Activated CD4-positive, alpha-beta T cell treated with anti-CD3 and anti-CD28 coated beads, Interleukin-2, amount 10 ng/mL, durations not matched to agents 7 days and 5 days (primary cell): ENCODE results near the gene ABCG1. TPM values are rescaled to one million over a fixed set of nuclear protein-coding genes. Genes with fewer than 3 reads are reported as not detected.
A peak's percentile ranks its signal among the peaks of the same experiment; 100 is the strongest.

ENCODE experiments used
- CTCF ChIA-PET: fragments of 350-600 bp; sonication (Branson Sonifier 250); formaldehyde crosslinking; loops from one replicate; lab custom pipeline; 2021; ENCODE audit warnings: antibody characterized with exemption; lab: Charles Lee
- POLR2A ChIA-PET: fragments of 350-600 bp; sonication (Branson Sonifier 250); formaldehyde crosslinking; loops from one replicate; lab custom pipeline; 2021; ENCODE audit warnings: antibody characterized with exemption; lab: Charles Lee
- DNase-seq: peaks from one replicate; pipeline ENCODE4 v3.0.0-alpha.2; 2020
- H3K27ac Mint-ChIP-seq: one replicate; pipeline ENCODE4 v1.8.0; 2021; ENCODE audit warnings: mild to moderate bottlenecking, moderate library complexity, mixed read lengths
- H3K27me3 Mint-ChIP-seq: one replicate; pipeline ENCODE4 v1.8.0; 2021; ENCODE audit warnings: mixed read lengths
- H3K36me3 Mint-ChIP-seq: one replicate; pipeline ENCODE4 v1.8.0; 2021; ENCODE audit warnings: low read depth, mixed read lengths
- H3K4me1 Mint-ChIP-seq: one replicate; pipeline ENCODE4 v1.8.0; 2021; ENCODE audit warnings: mixed read lengths
- H3K4me3 Mint-ChIP-seq: one replicate; pipeline ENCODE4 v1.8.0; 2021; ENCODE audit warnings: mild to moderate bottlenecking, moderate library complexity, mixed read lengths
- H3K9me3 Mint-ChIP-seq: one replicate; pipeline ENCODE4 v1.8.0; 2021; ENCODE audit warnings: mixed read lengths
- total RNA-seq, 2 experiments: library from RNA; stranded (reverse); gene quantifications; one replicate each; pipeline ENCODE4 v1.2.3, GENCODE V29; 2021

Gene ABCG1
- total RNA-seq, 2 experiments from 2014 or later: 10.2 to 12.3 TPM

DNA sequence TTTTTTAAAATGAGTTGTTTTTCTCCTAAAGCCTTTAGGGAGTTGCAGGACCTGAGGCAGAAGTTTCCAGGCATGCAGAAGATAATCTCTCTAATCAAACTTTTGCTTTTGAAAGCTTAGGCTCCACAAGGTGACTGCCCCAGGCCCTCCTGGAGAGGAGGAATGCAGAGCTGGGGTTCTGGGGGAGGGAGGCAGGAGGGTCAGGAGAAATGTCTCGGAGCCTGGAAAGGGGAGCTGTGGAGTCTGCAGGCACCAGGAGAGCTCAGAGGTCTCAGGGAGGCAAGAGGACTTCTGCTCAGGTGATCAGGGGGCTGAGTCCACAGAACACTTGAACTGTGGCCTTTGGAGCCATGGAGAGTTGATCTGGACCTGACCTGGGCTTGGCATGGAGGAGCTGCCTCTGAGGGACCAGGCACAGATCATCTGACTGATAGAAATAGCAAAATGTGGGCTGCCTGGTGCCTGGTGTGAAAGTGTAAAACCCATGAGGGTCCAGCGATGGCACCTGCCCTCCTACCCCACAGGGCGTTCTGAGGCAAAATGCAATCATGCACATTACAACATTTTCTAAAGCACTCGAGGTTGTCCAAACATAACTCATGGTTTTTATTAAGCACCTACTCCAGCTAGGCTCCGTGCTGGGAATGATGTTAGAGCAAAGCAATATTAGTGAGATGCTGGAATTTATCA lies 10.0 kb upstream of the ABCG1 start:
- peaks cover 2% of the 10 kb centered on the region for H3K36me3 Mint-ChIP-seq
- peaks cover 2% of the 10 kb centered on the region for H3K4me1 Mint-ChIP-seq
- DNase-seq: no peak
- peaks cover 10% of the 10 kb centered on the region for H3K27me3 Mint-ChIP-seq
- H3K9me3 Mint-ChIP-seq: no peaks in the 10 kb centered on the region
- no peak overlapping the region for H3K27ac Mint-ChIP-seq
- H3K4me3 Mint-ChIP-seq: no peak overlapping the region
- ChIA-PET CTCF (no interaction called here), POLR2A (interaction anchor here (0.8 kb wide), 1 partner anchor 19 kb away, joined by 3 read pairs; no protein-coding TSS in a partner anchor)

DNA sequence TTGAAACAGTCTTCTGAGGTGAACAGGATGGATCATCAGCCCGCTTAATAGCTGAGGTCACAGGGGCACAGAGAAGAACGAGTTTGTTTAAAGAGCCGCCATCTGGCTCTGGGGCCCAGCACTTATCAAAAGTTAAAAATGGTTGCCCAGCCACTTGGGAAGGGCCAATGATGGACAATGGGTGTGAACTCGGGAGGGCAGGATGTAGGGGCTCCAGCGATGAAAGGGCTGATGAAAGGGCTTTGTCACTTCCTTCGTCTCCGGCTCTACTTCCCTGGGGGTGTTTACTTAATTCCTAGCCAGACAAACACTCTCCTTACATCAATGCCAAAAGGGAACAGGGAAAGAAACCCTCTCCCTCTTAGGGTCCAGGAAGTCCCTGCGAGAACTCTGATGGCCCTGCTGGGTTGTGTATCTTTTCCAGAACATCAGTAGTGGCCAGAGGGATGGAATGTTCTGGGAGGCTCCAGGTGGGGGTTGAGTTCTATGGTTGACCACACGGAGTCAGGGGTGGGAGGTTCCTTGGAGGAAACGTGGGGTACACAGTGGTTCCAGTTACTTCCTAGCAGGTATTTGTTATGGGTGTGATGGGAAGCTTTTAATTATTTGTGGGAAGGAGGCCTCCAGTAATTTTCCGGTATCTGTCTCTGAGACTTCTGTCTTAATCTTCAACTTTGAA lies 9.0 kb upstream of the ABCG1 start:
- CTCF ChIA-PET: no interaction called here
- Mint-ChIP-seq H3K4me1 (peaks cover 2% of the 10 kb centered on the region), H3K27me3 (peaks cover 10% of the 10 kb centered on the region), H3K9me3 (no peaks in the 10 kb centered on the region), H3K4me3 (no peak overlapping the region), H3K27ac (no peak overlapping the region), H3K36me3 (peaks cover 2% of the 10 kb centered on the region)
- POLR2A ChIA-PET: no interaction called here
- no peak for DNase-seq

DNA sequence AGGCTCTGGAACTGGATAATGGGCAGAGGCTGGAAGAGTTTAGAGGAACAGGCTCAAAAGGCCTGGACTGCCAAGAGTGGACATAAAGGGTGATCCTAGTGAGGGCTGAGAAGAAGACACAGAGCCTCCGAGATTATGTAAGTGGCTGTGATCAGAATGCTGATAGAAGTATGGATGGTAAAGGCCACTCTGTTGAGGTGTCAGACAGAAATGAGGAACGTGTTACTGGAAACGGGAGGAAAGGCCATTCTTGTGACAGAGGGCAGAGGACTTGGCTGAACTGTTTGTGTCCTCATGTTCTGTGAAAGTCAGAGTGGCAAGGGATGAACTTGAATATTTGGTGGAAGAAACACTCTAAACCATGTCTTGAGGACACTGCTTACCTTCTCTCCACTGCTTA lies 6.7 kb upstream of the ABCG1 start:
- Mint-ChIP-seq H3K9me3 (peaks cover 12% of the 10 kb centered on the region), H3K4me3 (no peak overlapping the region), H3K36me3 (peaks cover 6% of the 10 kb centered on the region), H3K27me3 (peaks cover 5% of the 10 kb centered on the region), H3K4me1 (no peaks in the 10 kb centered on the region), H3K27ac (no peak overlapping the region)
- no peak for DNase-seq
- CTCF ChIA-PET: no interaction called here
- POLR2A ChIA-PET: no interaction called here

DNA sequence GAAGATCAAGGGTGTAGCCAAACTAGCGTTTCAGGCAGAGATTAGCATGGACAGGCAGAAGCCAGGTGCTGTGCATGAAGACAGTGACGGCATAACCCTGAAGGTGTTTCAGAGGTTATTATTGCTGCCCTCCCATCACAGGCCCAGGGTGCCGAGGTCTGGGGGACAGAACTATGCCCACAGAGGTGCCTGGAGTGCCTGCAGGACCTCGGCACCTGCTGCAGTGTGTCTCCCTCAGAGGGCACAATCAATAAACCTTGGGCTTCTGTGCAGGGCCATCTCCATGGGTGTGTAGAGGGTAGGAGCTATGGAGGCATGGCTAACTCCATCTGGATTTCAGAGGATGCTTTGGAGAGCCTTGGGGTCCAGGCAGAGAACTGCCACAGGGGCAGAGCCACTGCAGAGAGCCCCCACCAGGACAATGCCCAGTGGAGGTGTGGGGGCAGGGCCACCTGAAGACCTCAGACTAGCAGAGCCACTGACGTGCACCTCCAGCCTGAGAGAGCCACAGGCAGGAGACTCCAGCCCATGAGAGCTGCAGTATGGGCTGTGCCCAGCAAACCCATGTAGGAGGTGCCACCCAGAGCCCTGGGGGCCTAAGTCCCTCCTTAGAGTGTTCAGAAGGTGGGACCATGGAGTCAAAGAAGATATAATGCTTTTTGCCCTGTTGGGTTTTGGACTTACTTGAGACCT lies 5.7 kb upstream of the ABCG1 start:
- Mint-ChIP-seq H3K36me3 (peaks cover 8% of the 10 kb centered on the region), H3K27me3 (peaks cover 4% of the 10 kb centered on the region), H3K9me3 (peaks cover 14% of the 10 kb centered on the region), H3K4me3 (no peak overlapping the region), H3K4me1 (no peaks in the 10 kb centered on the region), H3K27ac (no peak overlapping the region)
- CTCF ChIA-PET: no interaction called here
- POLR2A ChIA-PET: no interaction called here
- DNase-seq: no peak

DNA sequence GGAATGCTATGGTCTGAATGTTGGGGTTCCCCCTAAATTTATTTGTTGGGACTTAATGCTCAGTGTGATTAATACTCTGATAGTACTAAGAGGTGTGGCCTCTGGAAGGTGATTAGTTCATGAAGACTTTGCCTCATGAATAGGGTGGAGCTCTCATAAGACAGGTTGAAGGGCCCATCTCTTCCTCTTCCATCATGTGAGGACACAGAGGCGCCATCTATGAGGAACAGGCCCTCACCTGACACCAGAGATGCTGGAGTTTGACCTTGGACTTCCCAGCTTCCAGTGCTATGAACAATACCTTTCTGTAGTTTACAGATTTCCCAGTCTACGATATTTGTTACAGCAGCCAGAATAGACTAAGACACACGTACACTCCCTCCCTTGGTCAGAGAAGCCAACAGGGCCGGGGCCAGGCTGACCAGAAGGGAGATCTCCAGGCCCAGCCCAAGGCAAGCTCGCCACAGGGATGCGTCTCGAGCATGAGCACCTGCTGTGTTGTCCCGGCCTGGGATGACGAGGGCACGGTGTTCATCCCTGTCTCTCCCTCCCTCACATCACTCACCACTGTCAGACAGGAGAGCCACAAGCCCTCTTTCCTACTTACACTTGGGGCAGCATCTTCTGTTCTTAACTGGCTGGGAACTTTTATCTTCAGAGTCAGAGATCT lies 4.7 kb upstream of the ABCG1 start:
- Mint-ChIP-seq H3K27me3 (peaks cover 4% of the 10 kb centered on the region), H3K9me3 (peaks cover 14% of the 10 kb centered on the region), H3K4me1 (no peaks in the 10 kb centered on the region), H3K36me3 (peaks cover 8% of the 10 kb centered on the region), H3K4me3 (no peak overlapping the region), H3K27ac (no peak overlapping the region)
- no peak for DNase-seq
- CTCF ChIA-PET: no interaction called here
- POLR2A ChIA-PET: no interaction called here

DNA sequence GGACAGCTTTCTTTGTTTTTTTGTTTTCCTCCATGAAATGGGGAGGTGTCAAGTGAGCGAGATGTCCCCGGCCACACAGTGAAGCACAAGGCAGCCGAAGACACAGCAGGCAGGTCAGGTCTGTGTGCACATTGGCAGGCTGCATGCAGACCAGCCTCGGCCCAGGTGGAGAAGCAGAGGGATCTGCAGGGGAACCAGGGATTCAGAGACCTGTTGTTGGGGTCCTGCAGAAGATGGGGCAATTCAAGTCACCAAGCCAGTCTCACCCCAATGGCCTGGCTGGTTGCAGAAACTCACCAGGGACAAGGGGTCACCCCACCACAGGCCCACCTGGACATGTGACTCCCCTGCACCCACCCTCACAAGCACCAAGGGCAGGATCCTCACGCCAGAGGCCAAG lies 4.0 kb upstream of the ABCG1 start:
- POLR2A ChIA-PET: no interaction called here
- CTCF ChIA-PET: no interaction called here
- peaks cover 4% of the 10 kb centered on the region for H3K27me3 Mint-ChIP-seq

DNA sequence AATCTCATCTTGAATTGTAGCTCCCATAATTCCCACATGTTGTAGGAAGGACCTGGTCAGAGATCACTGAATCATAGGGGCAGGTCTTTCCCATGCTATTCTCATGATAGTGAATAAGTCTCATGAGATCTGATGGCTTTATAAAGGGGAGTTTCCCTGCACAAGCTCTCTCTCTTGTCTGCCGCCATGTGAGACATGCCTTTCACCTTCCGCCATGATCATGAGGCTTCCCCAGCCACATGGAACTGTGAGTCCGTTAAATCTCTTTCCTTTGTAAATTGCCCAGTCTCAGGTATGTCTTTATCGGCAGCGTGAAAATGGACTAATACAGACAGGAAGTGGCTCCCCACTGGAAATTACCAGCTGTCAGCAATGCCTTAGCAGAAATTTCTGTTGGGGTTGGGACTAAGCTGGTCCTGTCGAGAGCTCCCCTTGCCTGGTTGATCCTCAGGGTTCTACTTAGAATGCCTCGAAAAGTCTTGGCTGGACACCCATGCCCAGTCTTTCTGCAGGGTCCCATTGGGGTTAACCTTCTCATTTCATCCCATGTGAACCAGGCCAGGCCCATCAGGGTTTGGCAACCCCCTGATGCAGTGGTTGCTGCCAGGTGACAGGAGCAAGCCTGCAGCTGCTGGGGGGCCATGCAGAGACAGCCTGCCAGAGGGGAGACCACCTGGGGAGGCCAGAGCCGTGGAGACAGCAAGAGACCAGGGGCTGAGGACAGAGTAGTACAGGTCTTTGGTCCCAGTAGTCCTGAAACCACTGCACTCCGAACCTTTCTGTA lies 2.8 kb upstream of the ABCG1 start:
- H3K27ac Mint-ChIP-seq: no peak overlapping the region
- ChIA-PET CTCF (interaction anchor here (1.1 kb wide), 1 partner anchor 17 kb away, joined by 4 read pairs; no protein-coding TSS in a partner anchor), POLR2A (no interaction called here)
- H3K4me1 Mint-ChIP-seq: peaks cover 9% of the 10 kb centered on the region
- H3K27me3 Mint-ChIP-seq: no peaks in the 10 kb centered on the region
- no peak for DNase-seq
- H3K36me3 Mint-ChIP-seq: peaks cover 8% of the 10 kb centered on the region
- H3K9me3 Mint-ChIP-seq: peaks cover 14% of the 10 kb centered on the region
- H3K4me3 Mint-ChIP-seq: no peak overlapping the region

More for the DNA sequence above, 4.0 kb upstream of the ABCG1 start:
- Mint-ChIP-seq H3K4me3 (no peak overlapping the region), H3K4me1 (peaks cover under 1% of the 10 kb centered on the region), H3K9me3 (peaks cover 14% of the 10 kb centered on the region), H3K36me3 (peaks cover 8% of the 10 kb centered on the region), H3K27ac (no peak overlapping the region)
- DNase-seq: no peak

DNA sequence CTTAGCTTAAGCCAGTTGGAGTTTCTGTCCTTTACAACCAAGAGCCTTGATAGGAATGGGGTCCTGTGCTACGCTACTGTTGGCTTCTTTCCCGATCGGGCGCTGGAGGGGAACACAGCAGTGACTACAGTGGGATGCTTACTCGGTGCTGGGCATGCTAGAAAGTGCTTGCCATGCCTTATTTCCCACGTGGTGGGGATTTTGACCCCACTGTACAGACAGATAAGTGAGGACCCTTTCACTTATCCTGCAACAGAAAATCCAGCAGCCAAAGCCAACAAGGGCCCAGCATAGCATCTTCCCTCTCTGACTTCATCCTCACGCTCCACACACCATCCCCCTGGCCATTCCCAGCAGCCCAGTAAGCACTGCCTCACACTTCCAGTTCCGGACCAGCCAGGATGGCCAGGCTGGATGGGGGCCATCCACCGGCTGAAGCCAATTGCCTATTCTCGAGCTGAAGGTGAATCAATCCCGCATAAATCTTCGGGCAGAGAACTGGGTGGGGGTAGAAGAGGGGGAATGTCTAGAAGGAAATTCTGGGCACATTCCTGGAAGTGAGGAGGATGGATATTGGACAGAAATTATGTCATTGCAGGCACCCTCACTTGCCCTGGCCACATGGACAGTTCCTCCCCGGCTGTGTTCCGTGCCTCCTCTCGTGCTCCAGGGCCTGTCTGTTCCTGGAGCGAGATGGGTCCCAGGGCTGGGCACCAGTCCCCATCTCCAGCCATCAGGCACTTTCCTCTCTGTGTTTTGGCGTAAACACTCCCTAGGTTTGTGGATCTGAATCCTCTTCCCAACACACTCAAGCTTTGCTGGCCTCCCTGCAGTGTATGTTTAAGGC lies 2.0 kb upstream of the ABCG1 start:
- H3K4me1 Mint-ChIP-seq: peaks cover 17% of the 10 kb centered on the region
- H3K36me3 Mint-ChIP-seq: peaks cover 8% of the 10 kb centered on the region
- ChIA-PET POLR2A (no interaction called here), CTCF (no interaction called here)
- H3K27me3 Mint-ChIP-seq: no peaks in the 10 kb centered on the region
- no peak overlapping the region for H3K27ac Mint-ChIP-seq
- peaks cover 14% of the 10 kb centered on the region for H3K9me3 Mint-ChIP-seq
- no peak overlapping the region for H3K4me3 Mint-ChIP-seq
- no peak for DNase-seq

DNA sequence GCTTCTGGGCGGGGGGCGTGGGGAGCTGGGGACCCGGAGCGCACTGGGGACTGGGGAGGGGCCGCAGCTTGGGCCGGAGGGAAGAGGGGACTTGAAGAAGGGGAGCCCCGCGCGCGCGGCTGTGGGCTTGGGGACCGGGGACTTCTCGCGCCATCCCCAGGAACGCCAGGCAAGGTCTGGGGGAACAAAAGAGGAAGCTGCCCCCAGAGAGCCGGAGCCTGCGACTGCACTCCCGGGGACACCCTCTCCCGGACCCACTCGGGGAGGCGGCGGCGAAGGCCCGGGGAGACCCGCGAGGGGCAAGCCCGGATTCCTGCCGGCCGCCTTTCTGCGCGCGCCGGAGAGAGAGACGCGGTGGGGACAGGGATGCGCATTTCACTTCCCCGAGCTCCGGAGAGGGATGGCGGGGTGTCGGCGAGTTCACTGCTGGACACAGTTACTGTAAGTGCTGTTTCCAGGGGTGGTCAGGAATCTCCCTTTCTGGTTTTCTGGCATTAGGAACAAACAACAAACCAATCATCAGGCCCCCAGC lies 732 bp downstream of the ABCG1 start:
- no peak for DNase-seq
- peaks cover 14% of the 10 kb centered on the region for H3K9me3 Mint-ChIP-seq

DNA sequence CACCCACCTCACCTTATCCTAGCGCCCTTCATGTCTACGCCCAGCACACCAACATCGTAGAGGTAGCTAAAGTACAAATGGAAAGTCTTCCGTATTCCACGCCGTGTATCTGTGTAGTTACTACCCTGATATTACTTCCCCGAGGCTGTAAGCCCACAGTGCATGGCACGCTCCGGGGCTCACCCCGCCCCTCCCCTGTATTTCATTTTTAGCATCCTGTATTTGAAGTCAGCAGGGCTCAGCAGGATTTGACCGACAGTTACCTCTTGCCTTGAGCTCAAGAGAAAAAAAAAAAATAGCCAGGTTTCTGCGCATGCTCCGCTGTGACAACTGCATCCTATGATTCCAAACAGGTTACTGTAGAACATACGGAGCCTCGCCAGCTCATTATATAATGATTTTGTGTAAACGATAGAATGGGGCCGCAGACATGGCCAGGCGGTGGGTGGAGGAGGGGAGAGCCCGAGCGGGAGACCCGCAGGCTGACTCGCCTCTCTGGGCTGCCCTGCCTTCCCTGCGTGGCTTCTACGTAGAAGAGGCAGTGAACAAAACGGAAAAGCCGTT lies 1.3 kb downstream of the ABCG1 start:
- Mint-ChIP-seq H3K36me3 (peaks cover 10% of the 10 kb centered on the region), H3K27me3 (no peaks in the 10 kb centered on the region), H3K9me3 (peaks cover 13% of the 10 kb centered on the region), H3K4me3 (peak overlapping the region; percentile 81), H3K27ac (peak overlapping the region; percentile 89), H3K4me1 (peaks cover 31% of the 10 kb centered on the region)
- ChIA-PET POLR2A (interaction anchor here (0.6 to 1.5 kb wide), 3 partner anchors 14 to 30 kb away, joined by 3 to 5 read pairs (median 3); no protein-coding TSS in a partner anchor), CTCF (interaction anchor here (0.6 to 2.0 kb wide), 13 partner anchors 11 to 771 kb away, joined by 3 to 11 read pairs (median 3); no protein-coding TSS in a partner anchor)
- DNase-seq: peak; percentile 85

More for the DNA sequence above, 732 bp downstream of the ABCG1 start:
- no peaks in the 10 kb centered on the region for H3K27me3 Mint-ChIP-seq
- peaks cover 8% of the 10 kb centered on the region for H3K36me3 Mint-ChIP-seq
- H3K27ac Mint-ChIP-seq: peak overlapping the region; percentile 89
- ChIA-PET POLR2A (interaction anchor here (1.0 kb wide), 1 partner anchor 29 kb away, joined by 3 read pairs; no protein-coding TSS in a partner anchor), CTCF (interaction anchor here (0.7 to 2.0 kb wide), 11 partner anchors 10 to 185 kb away, joined by 3 to 11 read pairs (median 4); no protein-coding TSS in a partner anchor)
- peak overlapping the region; percentile 81 for H3K4me3 Mint-ChIP-seq
- H3K4me1 Mint-ChIP-seq: peaks cover 27% of the 10 kb centered on the region
